COLO668 (cell line): Measurements from ENCODE around the gene ZSWIM5.
"Not testable (repeated sequence)": the region's sequence is repeated elsewhere in the genome, so short reads cannot be mapped to it uniquely, and the experiment has no call there.

Experiments
- DNase-seq: peaks from one replicate; lab custom pipeline; 2025; ENCODE audit not compliant: unreplicated experiment; lab: John Stamatoyannopoulos, UW

The ZSWIM5 gene

GRCh38 chr1:45008076-45008475, 198.3 kb downstream of the ZSWIM5 start:
- DNase-seq = no peak

GRCh38 chr1:45007311-45007710, 199.1 kb downstream of the ZSWIM5 start:
- no peak for DNase-seq

GRCh38 chr1:45005761-45006160, 200.6 kb downstream of the ZSWIM5 start:
- DNase-seq = no peak

GRCh38 chr1:45004281-45004920, 202.0 kb downstream of the ZSWIM5 start:
- no peak for DNase-seq

GRCh38 chr1:45003741-45004140, 202.7 kb downstream of the ZSWIM5 start:
- DNase-seq = no peak

- DNase-seq = no peak
Observed at GRCh38 chr1:45002650-45003645, 203.5 kb downstream of the ZSWIM5 start.

GRCh38 chr1:45001576-45001975, 204.8 kb downstream of the ZSWIM5 start:
- DNase-seq = not testable (repeated sequence)

- no peak for DNase-seq
Observed at GRCh38 chr1:45001011-45001481, 205.4 kb downstream of the ZSWIM5 start.

- no peak for DNase-seq
Observed at GRCh38 chr1:44999232-44999631, 207.2 kb downstream of the ZSWIM5 start.

- DNase-seq = no peak
Observed at GRCh38 chr1:44995467-44996238, 210.8 kb downstream of the ZSWIM5 start.

- no peak for DNase-seq
Observed at GRCh38 chr1:44994309-44994898, 212.0 kb downstream of the ZSWIM5 start.

- no peak for DNase-seq
Observed at GRCh38 chr1:44988531-44989156, 217.8 kb downstream of the ZSWIM5 start.

GRCh38 chr1:44985747-44986359, 220.6 kb downstream of the ZSWIM5 start:
- no peak for DNase-seq

- DNase-seq = not testable (repeated sequence)
Observed at GRCh38 chr1:44977372-44977771, 229.0 kb downstream of the ZSWIM5 start.

GRCh38 chr1:44976252-44976651, 230.2 kb downstream of the ZSWIM5 start:
- DNase-seq = no peak

GRCh38 chr1:44973645-44974044, 232.8 kb downstream of the ZSWIM5 start:
- DNase-seq = no peak

GRCh38 chr1:44970317-44970716, 236.1 kb downstream of the ZSWIM5 start:
- DNase-seq = no peak
